ENCODE measurements around the gene TLE6. TPM values are rescaled to one million over a fixed set of nuclear protein-coding genes. Genes with fewer than 3 reads are reported as not detected.

Gene TLE6
- 1.4 and 1.5 TPM in 2 replicates for total RNA-seq (2014; rRNA removed; shearing (Covaris generic))

GRCh38 chr19:2977001-2977745 is at the start of gene TLE6:
Gene TLE6 (plus strand): TSS chr19:2977564. CDS start chr19:2978234, 670 bp downstream.

GRCh38 chr19:2944775-2945574 is 32.4 kb upstream of the TLE6 start, which contains the start of gene ZNF77:
Gene ZNF77 (minus strand): TSS chr19:2944971. CDS start chr19:2944840, 131 bp downstream.

GRCh38 chr19:3029065-3029923 is 51.9 kb downstream of the TLE6 start, which contains the start of gene TLE2:
Gene TLE2 (minus strand): TSS chr19:3029280. CDS start chr19:3028904, 376 bp downstream.

Other genes with a start within 250 kb of the TLE6 start
- 26.3 and 32.6 TPM in 2 replicates for gene SLC39A3, start 237.5 kb upstream of the TLE6 start, total RNA-seq (2014; rRNA removed; shearing (Covaris generic))
- gene SGTA, start 194.3 kb upstream of the TLE6 start, total RNA-seq (2014; rRNA removed; shearing (Covaris generic)): 57.8 and 63.6 TPM in 2 replicates
- 138 and 190 TPM in 2 replicates for gene THOP1, start 192.1 kb upstream of the TLE6 start, total RNA-seq (2014; rRNA removed; shearing (Covaris generic))
- 2.1 and 2.3 TPM in 2 replicates for gene ZNF554, start 157.7 kb upstream of the TLE6 start, total RNA-seq (2014; rRNA removed; shearing (Covaris generic))
- 0.13 and 0.30 TPM in 2 replicates for gene ZNF555, start 136.1 kb upstream of the TLE6 start, total RNA-seq (2014; rRNA removed; shearing (Covaris generic))
- 0.83 and 1.3 TPM in 2 replicates for gene ZNF556, start 110.2 kb upstream of the TLE6 start, total RNA-seq (2014; rRNA removed; shearing (Covaris generic))
- gene ZNF57, start 76.6 kb upstream of the TLE6 start, total RNA-seq (2014; rRNA removed; shearing (Covaris generic)): 2.5 and 3.7 TPM in 2 replicates
- gene ZNF77, start 32.6 kb upstream of the TLE6 start, total RNA-seq (2014; rRNA removed; shearing (Covaris generic)): 0.53 and 2.5 TPM in 2 replicates
- gene TLE2, start 51.7 kb downstream of the TLE6 start, total RNA-seq (2014; rRNA removed; shearing (Covaris generic)): 1.0 and 6.4 TPM in 2 replicates
- gene TLE5, start 84.9 kb downstream of the TLE6 start, total RNA-seq (2014; rRNA removed; shearing (Covaris generic)): 311 and 354 TPM in 2 replicates
- gene GNA11, start 116.8 kb downstream of the TLE6 start, total RNA-seq (2014; rRNA removed; shearing (Covaris generic)): 36.3 and 36.4 TPM in 2 replicates
- not detected in 2 replicates for gene GNA15, start 158.5 kb downstream of the TLE6 start, total RNA-seq (2014; rRNA removed; shearing (Covaris generic))
- gene S1PR4, start 201.2 kb downstream of the TLE6 start, total RNA-seq (2014; rRNA removed; shearing (Covaris generic)): 5.3 and 9.9 TPM in 2 replicates
- 67.4 and 75.8 TPM in 2 replicates for gene NCLN, start 208.4 kb downstream of the TLE6 start, total RNA-seq (2014; rRNA removed; shearing (Covaris generic))
- not detected in 2 replicates for gene CELF5, start 247.1 kb downstream of the TLE6 start, total RNA-seq (2014; rRNA removed; shearing (Covaris generic))